Measurements from ENCODE around the gene TRAPPC12. TPM values are rescaled to one million over a fixed set of nuclear protein-coding genes. Genes with fewer than 3 reads are reported as not detected.
A peak's percentile ranks its signal among the peaks of the same experiment; 100 is the strongest.
"Not testable (repeated sequence)": the region's sequence is repeated elsewhere in the genome, so short reads cannot be mapped to it uniquely, and the experiment has no call there.

The TRAPPC12 gene
- total RNA-seq, 1 donor from 2014 or later, result 89.7 TPM

GRCh38 chr2:3355951-3356569, 23.4 kb upstream of the TRAPPC12 start:
- no peaks in the 10 kb centered on the region for H3K4me1 Mint-ChIP-seq (ENCODE audit: unreplicated experiment)
- TF ChIP-seq CTCF (IDR thresholded peaks at IDR 0.05), result no peak
- H3K9me3 Mint-ChIP-seq (ENCODE audit: unreplicated experiment), result no peaks in the 10 kb centered on the region

GRCh38 chr2:3356799-3357198, 22.7 kb upstream of the TRAPPC12 start:
- H3K27me3 Mint-ChIP-seq (ENCODE audit: unreplicated experiment), result no peaks in the 10 kb centered on the region
- no peak for TF ChIP-seq CTCF (IDR thresholded peaks at IDR 0.05)
- DNase-seq (ENCODE audit: extremely low spot score, unreplicated experiment), result no peak
- H3K4me1 Mint-ChIP-seq (ENCODE audit: unreplicated experiment), result no peaks in the 10 kb centered on the region
- no peak overlapping the region for H3K27ac Mint-ChIP-seq (ENCODE audit: unreplicated experiment)
- H3K36me3 Mint-ChIP-seq (ENCODE audit: unreplicated experiment), result peaks cover 11% of the 10 kb centered on the region
- H3K9me3 Mint-ChIP-seq (ENCODE audit: unreplicated experiment), result no peaks in the 10 kb centered on the region
- no peak overlapping the region for H3K4me3 Mint-ChIP-seq (ENCODE audit: unreplicated experiment)

More at GRCh38 chr2:3355951-3356569, 23.4 kb upstream of the TRAPPC12 start:
- DNase-seq (ENCODE audit: extremely low spot score, unreplicated experiment), result peak; percentile 51
- peaks cover 11% of the 10 kb centered on the region for H3K36me3 Mint-ChIP-seq (ENCODE audit: unreplicated experiment)
- H3K4me3 Mint-ChIP-seq (ENCODE audit: unreplicated experiment), result no peak overlapping the region
- no peak overlapping the region for H3K27ac Mint-ChIP-seq (ENCODE audit: unreplicated experiment)
- H3K27me3 Mint-ChIP-seq (ENCODE audit: unreplicated experiment), result no peaks in the 10 kb centered on the region

GRCh38 chr2:3357446-3357845, 22.0 kb upstream of the TRAPPC12 start:
- not testable (repeated sequence) for H3K27ac Mint-ChIP-seq (ENCODE audit: unreplicated experiment); H3K9me3 Mint-ChIP-seq (ENCODE audit: unreplicated experiment); DNase-seq (ENCODE audit: extremely low spot score, unreplicated experiment); H3K4me1 Mint-ChIP-seq (ENCODE audit: unreplicated experiment); H3K4me3 Mint-ChIP-seq (ENCODE audit: unreplicated experiment); H3K27me3 Mint-ChIP-seq (ENCODE audit: unreplicated experiment); H3K36me3 Mint-ChIP-seq (ENCODE audit: unreplicated experiment)

GRCh38 chr2:3357926-3358325, 21.6 kb upstream of the TRAPPC12 start:
- no peak overlapping the region for H3K4me3 Mint-ChIP-seq (ENCODE audit: unreplicated experiment)
- no peaks in the 10 kb centered on the region for H3K4me1 Mint-ChIP-seq (ENCODE audit: unreplicated experiment)
- no peaks in the 10 kb centered on the region for H3K9me3 Mint-ChIP-seq (ENCODE audit: unreplicated experiment)

GRCh38 chr2:3361518-3362389, 17.7 kb upstream of the TRAPPC12 start:
- Mint-ChIP-seq H3K9me3 (ENCODE audit: unreplicated experiment) (no peaks in the 10 kb centered on the region), H3K4me3 (ENCODE audit: unreplicated experiment) (no peak overlapping the region), H3K36me3 (ENCODE audit: unreplicated experiment) (no peaks in the 10 kb centered on the region), H3K4me1 (ENCODE audit: unreplicated experiment) (no peaks in the 10 kb centered on the region), H3K27me3 (ENCODE audit: unreplicated experiment) (no peaks in the 10 kb centered on the region), H3K27ac (ENCODE audit: unreplicated experiment) (no peak overlapping the region)
- DNase-seq (ENCODE audit: extremely low spot score, unreplicated experiment), result peak; percentile 67
- no peak for TF ChIP-seq CTCF (IDR thresholded peaks at IDR 0.05)

More at GRCh38 chr2:3357926-3358325, 21.6 kb upstream of the TRAPPC12 start:
- no peak for TF ChIP-seq CTCF (IDR thresholded peaks at IDR 0.05)
- no peak for DNase-seq (ENCODE audit: extremely low spot score, unreplicated experiment)
- Mint-ChIP-seq H3K27me3 (ENCODE audit: unreplicated experiment) (no peaks in the 10 kb centered on the region), H3K27ac (ENCODE audit: unreplicated experiment) (no peak overlapping the region), H3K36me3 (ENCODE audit: unreplicated experiment) (peaks cover 5% of the 10 kb centered on the region)

Measured in osteocyte (in vitro differentiated cells).